ENCODE results near the gene KISS1R. TPM values are rescaled to one million over a fixed set of nuclear protein-coding genes. Genes with fewer than 3 reads are reported as not detected.

The KISS1R gene
- total and polyA plus RNA-seq, 7 experiments from 2014 or later = 0.72 to 3.0 (median 1.2) TPM

- POLR2A ChIA-PET = interaction anchor here (1.4 to 2.3 kb wide), 2 partner anchors 13 to 29 kb away, joined by 4 to 9 read pairs; partner anchors contain the start of genes MED16 and RNU6-9
- Mint-ChIP-seq H3K4me3 (no peak overlapping the region), H3K9me3 (peaks cover 0 to 1% (median 0%) of the 10 kb centered on the region in 11 donors), H3K27ac (peak overlapping the region in 1 of 9 donors; percentile 30), H3K4me1 (peaks cover 0 to 5% (median 3%) of the 10 kb centered on the region in 7 donors), H3K36me3 (peaks cover 0 to 13% (median 4%) of the 10 kb centered on the region in 5 donors), H3K27me3 (no peaks in the 10 kb centered on the region)
- ATAC-seq (no peak), DNase-seq (no peak)
- CTCF ChIA-PET = interaction anchor here (0.6 to 1.9 kb wide), 3 partner anchors 16 to 743 kb away, joined by 3 to 7 read pairs (median 4); no protein-coding TSS in a partner anchor
- Histone ChIP-seq H3K36me3 (ENCODE audit: control insufficient read depth in 2 of 3, insufficient read depth in 3 of 3, low read length in 3 of 3) (peaks cover 0 to 69% (median 0%) of the 10 kb centered on the region in 3 experiments), H3K9me3 (ENCODE audit: control insufficient read depth in 2 of 3, low read length in 3 of 3) (no peaks in the 10 kb centered on the region), H3K27ac (ENCODE audit: low read depth, low read length) (no peak overlapping the region), H3K4me3 (ENCODE audit: low read length) (no peak overlapping the region), H3K27me3 (ENCODE audit: control insufficient read depth in 2 of 2, insufficient read depth in 2 of 2, low read length in 2 of 2) (no peaks in the 10 kb centered on the region), H3K4me1 (ENCODE audit: control insufficient read depth in 2 of 2, insufficient read depth in 2 of 2, low read length in 2 of 2) (no peaks in the 10 kb centered on the region)
- intact Hi-C loops (cut with micrococcal nuclease) = no loop called here
These were observed 37.3 kb upstream of the KISS1R start for GRCh38 chr19:879711-880438.

GRCh38 chr19:881385-882071 is 35.6 kb upstream of the KISS1R start:
- no peak overlapping the region for H3K27ac Mint-ChIP-seq
- POLR2A ChIA-PET = no interaction called here
- peaks cover 0 to 1% (median 0%) of the 10 kb centered on the region in 11 donors for H3K9me3 Mint-ChIP-seq
- intact Hi-C loops (cut with micrococcal nuclease) = no loop called here
- H3K27me3 Mint-ChIP-seq = no peaks in the 10 kb centered on the region
- peaks cover 0 to 73% (median 5%) of the 10 kb centered on the region in 3 experiments for H3K36me3 ChIP-seq (ENCODE audit: control insufficient read depth in 2 of 3, insufficient read depth in 3 of 3, low read length in 3 of 3)
- ATAC-seq (no peak), DNase-seq (no peak)
- peaks cover 0 to 5% (median 3%) of the 10 kb centered on the region in 7 donors for H3K4me1 Mint-ChIP-seq
- peak overlapping the region in 1 of 10 donors; percentile 59 for H3K4me3 Mint-ChIP-seq
- H3K27me3 ChIP-seq (ENCODE audit: control insufficient read depth in 2 of 2, insufficient read depth in 2 of 2, low read length in 2 of 2) = no peaks in the 10 kb centered on the region
- no peak overlapping the region for H3K27ac ChIP-seq (ENCODE audit: low read depth, low read length)
- CTCF ChIA-PET = interaction anchor here (1.9 kb wide), 1 partner anchor 18 kb away, joined by 7 read pairs; no protein-coding TSS in a partner anchor
- H3K4me1 ChIP-seq (ENCODE audit: control insufficient read depth in 2 of 2, insufficient read depth in 2 of 2, low read length in 2 of 2) = no peaks in the 10 kb centered on the region
- H3K36me3 Mint-ChIP-seq = peaks cover 0 to 13% (median 4%) of the 10 kb centered on the region in 5 donors
- H3K9me3 ChIP-seq (ENCODE audit: control insufficient read depth in 2 of 3, low read length in 3 of 3) = no peaks in the 10 kb centered on the region
- H3K4me3 ChIP-seq (ENCODE audit: low read length) = no peak overlapping the region

- Mint-ChIP-seq H3K27ac (no peak overlapping the region), H3K27me3 (no peaks in the 10 kb centered on the region), H3K4me3 (no peak overlapping the region), H3K36me3 (peaks cover 0 to 13% (median 4%) of the 10 kb centered on the region in 5 donors), H3K4me1 (peaks cover 0 to 8% (median 3%) of the 10 kb centered on the region in 7 donors), H3K9me3 (peaks cover 0 to 1% (median 0%) of the 10 kb centered on the region in 11 donors)
- Histone ChIP-seq H3K9me3 (ENCODE audit: control insufficient read depth in 2 of 3, low read length in 3 of 3) (no peaks in the 10 kb centered on the region), H3K4me1 (ENCODE audit: control insufficient read depth in 2 of 2, insufficient read depth in 2 of 2, low read length in 2 of 2) (no peaks in the 10 kb centered on the region), H3K36me3 (ENCODE audit: control insufficient read depth in 2 of 3, insufficient read depth in 3 of 3, low read length in 3 of 3) (peaks cover 0 to 86% (median 5%) of the 10 kb centered on the region in 3 experiments), H3K27me3 (ENCODE audit: control insufficient read depth in 2 of 2, insufficient read depth in 2 of 2, low read length in 2 of 2) (no peaks in the 10 kb centered on the region), H3K27ac (ENCODE audit: low read depth, low read length) (no peak overlapping the region), H3K4me3 (ENCODE audit: low read length) (no peak overlapping the region)
- intact Hi-C loops (cut with micrococcal nuclease) = no loop called here
- ChIA-PET POLR2A (interaction anchor here (0.7 to 0.8 kb wide), 2 partner anchors 10 to 19 kb away, joined by 3 to 11 read pairs; partner anchors contain the start of genes MED16 and RNU6-9), CTCF (interaction anchor here (0.7 to 1.2 kb wide), 2 partner anchors 10 to 99 kb away, joined by 3 read pairs; partner anchors contain the start of genes MED16 and RNU6-9)
- ATAC-seq (no peak), DNase-seq (no peak)
These were observed 34.1 kb upstream of the KISS1R start for GRCh38 chr19:882871-883497.

- no peak for DNase-seq
- Mint-ChIP-seq H3K4me1 (peaks cover 0 to 10% (median 4%) of the 10 kb centered on the region in 7 donors), H3K36me3 (peaks cover 0 to 13% (median 4%) of the 10 kb centered on the region in 5 donors), H3K27ac (peak overlapping the region in 1 of 9 donors; percentile 34), H3K4me3 (peak overlapping the region in 1 of 10 donors; percentile 53), H3K9me3 (peaks cover 0 to 1% (median 0%) of the 10 kb centered on the region in 11 donors), H3K27me3 (no peaks in the 10 kb centered on the region)
- ATAC-seq = no peak
- ChIA-PET CTCF (interaction anchor here (1.2 kb wide), 1 partner anchor 9 kb away, joined by 3 read pairs; the partner anchor contains the start of genes MED16 and RNU6-9), POLR2A (no interaction called here)
- H3K9me3 ChIP-seq (ENCODE audit: control insufficient read depth in 2 of 3, low read length in 3 of 3) = no peaks in the 10 kb centered on the region
- no peaks in the 10 kb centered on the region for H3K4me1 ChIP-seq (ENCODE audit: control insufficient read depth in 2 of 2, insufficient read depth in 2 of 2, low read length in 2 of 2)
- no peaks in the 10 kb centered on the region for H3K27me3 ChIP-seq (ENCODE audit: control insufficient read depth in 2 of 2, insufficient read depth in 2 of 2, low read length in 2 of 2)
- H3K36me3 ChIP-seq (ENCODE audit: control insufficient read depth in 2 of 3, insufficient read depth in 3 of 3, low read length in 3 of 3) = peaks cover 0 to 89% (median 5%) of the 10 kb centered on the region in 3 experiments
- no peak overlapping the region for H3K4me3 ChIP-seq (ENCODE audit: low read length)
- no peak overlapping the region for H3K27ac ChIP-seq (ENCODE audit: low read depth, low read length)
- intact Hi-C loops (cut with micrococcal nuclease) = no loop called here
These were observed 33.4 kb upstream of the KISS1R start for GRCh38 chr19:883661-884211.

GRCh38 chr19:884420-885211 is 32.5 kb upstream of the KISS1R start:
- H3K4me3 Mint-ChIP-seq = no peak overlapping the region
- DNase-seq (no peak), ATAC-seq (no peak)
- H3K27ac Mint-ChIP-seq = no peak overlapping the region
- peaks cover 0 to 8% (median 7%) of the 10 kb centered on the region in 7 donors for H3K4me1 Mint-ChIP-seq
- POLR2A ChIA-PET = no interaction called here
- H3K27me3 Mint-ChIP-seq = no peaks in the 10 kb centered on the region
- intact Hi-C loops (cut with micrococcal nuclease) = no loop called here
- peaks cover 0 to 1% (median 0%) of the 10 kb centered on the region in 11 donors for H3K9me3 Mint-ChIP-seq
- CTCF ChIA-PET = no interaction called here
- H3K9me3 ChIP-seq (ENCODE audit: control insufficient read depth in 2 of 3, low read length in 3 of 3) = no peaks in the 10 kb centered on the region
- peaks cover 0 to 93% (median 5%) of the 10 kb centered on the region in 3 experiments for H3K36me3 ChIP-seq (ENCODE audit: control insufficient read depth in 2 of 3, insufficient read depth in 3 of 3, low read length in 3 of 3)
- H3K4me1 ChIP-seq (ENCODE audit: control insufficient read depth in 2 of 2, insufficient read depth in 2 of 2, low read length in 2 of 2) = no peaks in the 10 kb centered on the region
- H3K27ac ChIP-seq (ENCODE audit: low read depth, low read length) = no peak overlapping the region
- H3K36me3 Mint-ChIP-seq = peaks cover 0 to 12% (median 4%) of the 10 kb centered on the region in 5 donors
- H3K4me3 ChIP-seq (ENCODE audit: low read length) = no peak overlapping the region
- H3K27me3 ChIP-seq (ENCODE audit: control insufficient read depth in 2 of 2, insufficient read depth in 2 of 2, low read length in 2 of 2) = no peaks in the 10 kb centered on the region
